Measurements from ENCODE around the gene GAPVD1. TPM values are rescaled to one million over a fixed set of nuclear protein-coding genes. Genes with fewer than 3 reads are reported as not detected.
"Not testable (repeated sequence)": the region's sequence is repeated elsewhere in the genome, so short reads cannot be mapped to it uniquely, and the experiment has no call there.

GAPVD1 gene
- total and polyA plus RNA-seq, 2 of the 8 experiments (the other 6 are each of a cell fraction or from before 2014, with no cell fraction given) = 5.5 to 40.5 TPM

DNA sequence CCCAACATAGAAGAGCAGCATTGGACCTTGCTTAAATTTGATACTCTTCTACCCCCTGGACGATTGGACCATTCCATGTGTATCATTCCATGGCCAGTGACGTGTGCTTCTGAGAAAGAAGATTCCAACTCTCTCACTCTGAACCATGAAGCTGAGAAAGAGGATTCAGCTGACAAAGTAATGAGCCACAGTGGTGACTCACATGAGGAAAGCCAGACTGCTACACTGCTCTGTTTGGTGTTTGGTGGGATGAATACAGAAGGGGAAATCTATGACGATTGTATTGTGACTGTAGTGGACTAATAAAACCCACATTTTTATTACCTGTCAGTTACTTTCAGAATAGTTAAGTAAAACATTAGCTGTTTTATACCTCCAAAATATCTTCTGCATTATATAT, 27.9 kb upstream of the GAPVD1 start (continued):
- TF ChIP-seq SP4 (IDR thresholded peaks at IDR 0.05; ENCODE audit: low read length) = no peak

DNA sequence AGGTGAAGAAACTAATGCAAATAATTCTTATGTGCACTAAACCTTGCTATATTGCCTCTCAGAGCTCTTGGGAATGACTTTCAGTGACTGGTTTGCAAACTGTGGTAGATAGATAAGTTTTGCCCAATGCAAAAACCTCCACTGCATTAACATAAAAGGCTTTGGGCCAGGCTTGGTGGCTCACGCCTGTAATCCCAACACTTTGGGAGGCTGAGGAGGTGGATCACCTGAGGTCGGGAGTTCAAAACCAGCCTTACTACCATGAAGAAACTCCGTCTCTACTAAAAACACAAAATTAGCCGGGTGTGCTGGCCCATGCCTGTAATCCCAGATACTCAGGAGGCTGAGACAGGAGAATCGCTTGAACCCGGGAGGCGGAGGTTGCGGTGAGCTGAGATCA, 27.5 kb upstream of the GAPVD1 start:
- H2AK5ac ChIP-seq (ENCODE audit: low read depth, low read length); H4K20me1 ChIP-seq (replicated peaks in 1 of 2; ENCODE audit: control insufficient read depth in 1 of 2, insufficient read depth in 2 of 2, low read length in 2 of 2); H2BK20ac ChIP-seq (ENCODE audit: low read length); H4K5ac ChIP-seq (ENCODE audit: insufficient read length, low read depth, low read length); H3K18ac ChIP-seq (ENCODE audit: extremely low read depth, low read length); H3K4me1 ChIP-seq (replicated peaks in 1 of 4; ENCODE audit: control insufficient read depth in 3 of 4, insufficient read depth in 4 of 4, low read length in 3 of 4); H3K14ac ChIP-seq (ENCODE audit: insufficient read length); H2BK5ac ChIP-seq (ENCODE audit: low read depth, low read length); H3K4me3 ChIP-seq (ENCODE audit: extremely low read depth in 1 of 4, insufficient read depth in 2 of 4, low read depth in 3 of 4, low read length in 4 of 4); H3K9ac ChIP-seq (replicated peaks in 1 of 4; ENCODE audit: extremely low read depth in 1 of 4, low read depth in 3 of 4, low read length in 3 of 4); DNase-seq (ENCODE audit: low read depth in 1 of 2, low spot score in 2 of 2); CTCF ChIA-PET (ENCODE audit: partially characterized antibody); H3K9me3 ChIP-seq (ENCODE audit: insufficient read depth in 2 of 2, low read depth in 1 of 2, low read length in 1 of 2); H3K56ac ChIP-seq (replicated peaks; ENCODE audit: insufficient read length, low read depth, low read length); H3K27me3 ChIP-seq (replicated peaks in 1 of 4; ENCODE audit: control insufficient read depth in 3 of 4, extremely low read depth in 1 of 4, insufficient read depth in 3 of 4, low read length in 3 of 4); H4K91ac ChIP-seq (replicated peaks; ENCODE audit: insufficient read length, low read length); H3K79me1 ChIP-seq (ENCODE audit: low read depth, low read length); H4K8ac ChIP-seq (ENCODE audit: extremely low read depth, insufficient read depth, low read length); H2BK15ac ChIP-seq (ENCODE audit: low read length); H2BK12ac ChIP-seq (ENCODE audit: low read depth, low read length); H3K4ac ChIP-seq (replicated peaks; ENCODE audit: insufficient read length, low read depth, low read length); H3K23ac ChIP-seq (ENCODE audit: insufficient read length); FAIRE-seq; H3K4me2 ChIP-seq (ENCODE audit: insufficient read depth in 1 of 2, low read depth in 2 of 2, low read length in 2 of 2); H3K27ac ChIP-seq (ENCODE audit: low read depth, low read length); H2BK120ac ChIP-seq (replicated peaks; ENCODE audit: low read depth, low read length); H3K23me2 ChIP-seq (ENCODE audit: low read depth, low read length); H2AFZ ChIP-seq (ENCODE audit: low read length): not testable (repeated sequence)
- WGBS, 2 experiments (ENCODE audit: extremely low coverage in 1 of 2, insufficient coverage in 1 of 2, insufficient read length in 1 of 2, insufficient replicate concordance in 2 of 2, low coverage in 1 of 2, low lambda C conversion rate in 2 of 2, missing lambda C conversion rate in 1 of 2) = 96% methylated on average over 8 of the region's 8 CpGs; no CpG with 5 or more reads in 1 of the 2 experiments
- H3K79me2 ChIP-seq (ENCODE audit: control insufficient read depth in 1 of 2, insufficient read depth in 2 of 2, low read length in 2 of 2) = peaks cover 0 to 13% of the 10 kb centered on the region in 2 experiments; a peak in 2 of 4 replicates
- H3K36me3 ChIP-seq (ENCODE audit: control insufficient read depth in 2 of 4, insufficient read depth in 4 of 4, low read length in 3 of 4) = peaks cover 21 to 49% (median 39%) of the 10 kb centered on the region in 4 experiments
- POLR2A ChIA-PET (ENCODE audit: partially characterized antibody) = interaction anchor here (1.0 kb wide), 1 partner anchor 372 kb away, joined by 4 read pairs; the partner anchor contains the start of genes ARPC5L and RPL35
